HG03095 (cell line): ENCODE measurements around the gene ARL14EP.
A peak's percentile ranks its signal among the peaks of the same experiment; 100 is the strongest.

ENCODE experiments used
- ATAC-seq: cut with Tn5 transposase; IDR thresholded peaks from one replicate; pipeline ENCODE4 v1.9.1; 2021; ENCODE audit warnings: moderate library complexity; ENCODE audit not compliant: unreplicated experiment

The ARL14EP gene

DNA sequence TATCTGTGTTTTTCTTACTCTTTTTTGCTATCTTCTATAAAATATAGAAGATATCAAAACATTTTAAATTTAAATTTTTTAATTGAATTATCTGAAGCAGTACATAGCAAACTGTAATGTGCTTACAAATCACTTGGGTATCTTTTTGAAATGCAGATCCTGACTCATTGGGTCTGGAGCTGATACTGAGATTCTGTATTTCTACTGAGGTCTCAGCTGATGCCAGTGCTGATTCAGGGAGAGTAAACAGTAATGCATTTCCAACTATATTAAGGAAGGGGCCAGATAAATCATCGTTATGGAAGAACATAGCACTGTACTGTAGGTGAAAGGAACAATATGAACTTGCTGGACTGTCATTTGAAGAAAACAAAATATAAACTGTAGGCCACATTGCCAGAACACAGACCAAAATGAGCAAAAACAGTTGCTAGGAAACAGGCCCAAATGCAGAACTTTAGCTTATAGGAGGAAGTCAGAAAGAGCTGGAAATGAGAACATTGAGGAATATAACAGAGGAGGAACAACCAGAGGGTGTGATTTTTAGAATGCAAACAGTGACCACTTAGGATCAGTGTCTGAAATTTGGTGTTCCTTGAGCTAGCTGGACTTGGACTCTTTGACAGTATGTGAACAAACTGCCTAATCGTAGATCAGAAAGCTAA lies 3.3 kb downstream of the ARL14EP start:
- no peak for ATAC-seq

DNA sequence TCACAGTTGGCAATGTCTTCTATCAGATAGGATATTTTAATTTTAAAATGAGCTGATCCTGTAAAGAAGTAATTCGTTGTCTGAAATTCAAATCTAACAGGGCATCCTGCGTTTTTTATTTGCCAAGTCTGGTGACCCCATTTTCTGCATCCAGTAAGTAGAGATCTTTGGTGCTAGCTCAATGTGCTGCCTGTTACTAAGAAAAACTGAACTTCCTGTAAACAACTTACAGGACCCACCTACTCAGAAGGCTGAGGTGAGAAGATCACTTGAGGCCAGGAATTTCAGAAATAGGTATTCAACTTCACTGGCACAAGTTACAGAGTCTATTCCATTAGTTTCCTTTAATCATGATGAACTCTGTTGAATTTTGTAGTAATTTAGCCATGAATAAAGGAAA lies 4.0 kb downstream of the ARL14EP start:
- no peak for ATAC-seq

DNA sequence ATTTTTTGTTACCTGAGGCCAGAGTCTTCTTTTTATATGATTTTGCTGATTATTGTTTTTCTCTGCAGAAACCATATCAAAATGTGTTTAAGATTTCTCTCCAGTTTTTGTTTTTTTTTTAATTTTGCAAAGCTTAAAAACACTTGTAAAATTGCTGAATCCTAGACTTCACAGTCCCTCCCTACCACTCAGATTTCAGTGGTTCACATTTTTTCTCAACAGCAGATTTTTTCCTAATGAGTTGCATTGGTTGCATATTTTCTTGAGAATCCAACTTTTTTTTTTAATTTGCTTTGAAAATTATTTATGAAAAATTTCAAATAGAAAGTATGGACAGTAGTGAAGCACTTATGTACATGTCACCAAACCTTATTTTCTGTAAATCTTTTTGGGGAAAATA lies 5.8 kb downstream of the ARL14EP start:
- no peak for ATAC-seq

DNA sequence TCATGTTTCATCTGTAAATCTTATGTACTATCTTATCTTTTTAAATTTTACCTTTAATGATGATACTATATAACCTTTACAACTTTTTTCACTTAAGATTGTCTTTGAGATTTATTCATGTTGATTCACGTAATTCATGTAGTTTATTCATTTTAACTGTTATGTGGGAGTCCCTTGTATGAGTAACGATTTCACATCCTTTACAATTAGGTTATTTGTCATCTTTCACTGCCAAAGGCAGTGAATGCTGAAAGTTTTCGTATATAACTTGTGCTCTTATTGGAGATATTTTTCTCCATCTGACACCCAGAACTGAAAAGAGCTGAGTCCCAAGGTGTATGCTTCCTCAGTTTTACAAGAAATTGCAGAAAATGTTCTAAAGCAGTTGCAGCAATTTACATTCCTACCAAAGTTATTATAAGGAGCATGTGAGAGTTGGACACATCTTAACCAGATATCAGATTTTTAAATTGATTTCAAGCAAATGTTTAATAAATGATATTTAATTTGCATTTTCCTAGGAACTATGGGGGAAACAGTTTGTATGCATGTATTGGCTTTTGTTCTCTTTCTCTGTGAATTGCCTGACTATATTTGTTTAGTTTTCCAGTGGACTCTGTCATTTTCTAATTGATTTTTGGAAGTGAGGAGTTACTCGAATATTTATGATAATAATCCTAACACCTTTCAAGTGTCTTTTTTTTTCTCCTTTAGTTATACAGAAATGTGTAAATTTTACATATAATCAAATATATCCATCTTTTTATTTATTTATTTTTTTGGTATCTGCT lies 6.4 kb downstream of the ARL14EP start:
- ATAC-seq = no peak

DNA sequence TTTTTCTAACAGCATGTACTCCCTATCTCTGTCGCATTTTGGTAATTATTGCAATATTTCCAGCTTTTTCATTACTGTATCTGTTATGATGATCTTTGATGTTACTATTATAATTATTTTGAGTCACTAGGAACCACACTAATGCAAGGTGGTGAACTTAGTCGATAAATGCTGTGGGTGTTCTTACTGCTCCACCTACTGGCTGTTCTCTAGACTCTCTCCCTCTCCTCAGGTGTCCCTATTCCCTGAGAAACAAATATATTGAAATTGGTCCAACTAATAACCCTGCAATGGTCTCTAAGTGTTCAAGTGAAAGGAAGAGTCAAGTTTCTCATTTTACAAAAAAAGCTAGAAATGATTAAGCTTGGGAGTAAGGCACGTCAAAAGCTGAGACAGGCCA lies 10.5 kb downstream of the ARL14EP start:
- ATAC-seq = no peak

DNA sequence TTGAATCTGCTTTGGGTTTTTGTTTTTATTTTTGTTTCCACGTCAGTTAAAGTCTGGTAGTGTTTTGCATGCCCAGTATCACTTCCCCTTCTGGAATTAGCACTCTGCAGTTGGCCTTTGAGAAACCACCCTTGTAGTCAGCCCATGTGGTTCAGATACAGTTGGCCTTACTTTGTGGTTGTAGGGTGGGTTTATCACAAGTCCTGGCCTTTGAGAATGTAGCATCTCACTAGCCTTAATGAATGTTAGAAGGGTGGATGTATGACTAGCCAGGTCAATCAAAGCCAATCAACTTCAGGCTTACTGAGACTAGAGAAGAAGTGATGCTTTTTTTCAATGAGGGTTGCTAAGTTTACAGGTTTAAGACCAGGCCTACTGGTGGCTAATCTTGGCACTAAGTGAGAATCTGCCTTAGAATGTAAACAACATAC lies 19.8 kb downstream of the ARL14EP start:
- ATAC-seq = peak; percentile 96

DNA sequence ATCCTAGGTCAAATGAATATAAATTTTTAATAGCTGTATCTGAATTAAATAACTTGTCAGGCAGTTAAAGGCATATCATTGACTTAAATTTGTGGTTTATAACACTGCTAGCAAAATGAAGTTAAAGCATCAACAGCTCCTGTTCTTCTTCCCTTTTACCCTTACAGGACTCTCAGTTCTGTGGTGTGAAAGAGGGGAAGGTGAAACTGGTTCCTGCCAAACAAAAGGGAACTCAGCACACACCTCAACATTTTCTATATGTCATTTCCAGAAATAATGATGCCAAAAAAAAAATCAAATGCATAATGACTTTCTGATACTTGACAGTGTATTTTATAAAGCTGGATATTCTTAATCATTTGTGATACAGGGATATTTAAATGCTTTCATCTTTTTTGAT lies 21.2 kb downstream of the ARL14EP start:
- no peak for ATAC-seq

DNA sequence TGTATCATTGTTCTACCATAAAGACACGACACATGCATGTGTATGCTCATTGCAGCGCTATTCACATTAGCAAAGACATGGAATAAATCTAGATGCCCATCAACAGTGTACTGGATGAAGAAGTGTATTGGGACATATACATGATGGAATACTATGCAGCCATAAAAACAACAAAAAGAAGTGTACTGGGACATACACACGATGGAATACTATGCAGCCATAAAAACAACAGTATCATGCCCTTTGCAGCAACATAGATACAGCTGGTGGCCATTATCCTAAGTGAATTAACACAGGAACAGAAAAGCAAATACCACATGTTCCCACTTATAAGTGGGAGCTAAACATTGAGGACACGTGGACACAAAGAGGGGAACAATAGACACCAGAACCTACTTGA lies 22.7 kb downstream of the ARL14EP start:
- ATAC-seq = no peak

DNA sequence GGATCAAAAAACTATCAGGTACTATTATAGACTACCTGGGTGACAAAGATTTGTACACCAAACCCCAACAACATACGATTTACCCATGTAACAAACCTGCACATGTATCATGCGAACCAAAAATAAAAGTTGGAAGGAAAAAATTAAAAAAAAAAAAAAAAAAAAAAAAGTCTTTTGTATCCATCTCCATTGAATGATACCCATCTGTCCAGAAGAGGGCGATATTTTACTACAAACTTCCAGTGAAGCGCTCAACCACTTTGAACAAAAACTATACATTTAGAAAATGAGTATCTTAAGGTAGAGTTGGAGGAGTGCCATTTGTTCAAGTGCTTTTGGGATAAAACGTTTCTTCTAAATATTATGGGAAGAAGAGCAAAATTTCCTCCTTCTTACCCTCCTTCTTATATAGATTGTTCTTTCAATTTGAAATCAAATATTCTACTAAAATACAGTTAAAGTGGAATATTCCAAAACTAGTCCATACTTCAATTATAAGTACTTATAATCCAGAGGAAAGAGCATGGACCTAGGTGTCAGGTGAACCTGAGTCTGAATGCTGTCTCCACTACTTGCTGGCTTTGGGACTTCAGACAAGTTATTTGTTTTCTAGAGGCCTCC lies 23.3 kb downstream of the ARL14EP start:
- ATAC-seq = no peak

DNA sequence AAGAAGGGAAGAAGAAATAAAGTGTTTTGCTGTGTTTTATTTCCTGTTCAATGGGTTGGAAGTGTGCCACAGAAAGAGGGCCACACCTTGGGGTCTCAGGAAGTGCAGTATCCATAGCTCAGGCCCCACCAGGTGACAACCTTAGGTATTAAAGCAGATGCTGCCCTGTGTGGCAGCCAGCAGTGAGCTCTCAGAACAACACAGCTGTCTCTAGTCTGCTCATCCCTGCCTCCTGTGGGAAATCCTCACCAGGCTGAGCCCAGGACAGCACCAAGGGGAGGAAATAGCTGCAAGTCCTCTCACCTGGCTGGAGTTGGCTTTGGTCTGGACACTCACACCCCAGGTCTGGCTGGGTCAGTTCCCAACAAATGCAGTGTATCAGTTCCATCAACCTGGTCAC lies 25.1 kb downstream of the ARL14EP start:
- no peak for ATAC-seq

DNA sequence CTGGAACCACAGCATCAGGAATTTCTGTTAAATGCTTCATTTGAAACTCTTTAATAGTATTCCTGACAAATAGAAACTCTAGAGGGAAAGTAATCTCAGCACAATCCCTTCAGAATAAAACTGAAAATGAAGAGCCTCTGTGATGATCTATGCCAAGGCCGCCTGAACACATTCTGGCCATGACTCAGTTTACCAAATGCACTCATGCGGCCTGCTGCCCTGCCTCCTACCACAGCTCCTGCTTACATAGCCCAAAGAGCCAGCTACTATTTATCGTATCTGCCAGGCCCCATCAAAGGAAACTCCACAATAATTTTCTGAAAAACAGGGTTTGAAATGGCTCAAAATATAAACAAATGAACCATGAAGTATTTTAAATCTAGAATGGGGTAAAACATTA lies 27.0 kb downstream of the ARL14EP start:
- no peak for ATAC-seq

DNA sequence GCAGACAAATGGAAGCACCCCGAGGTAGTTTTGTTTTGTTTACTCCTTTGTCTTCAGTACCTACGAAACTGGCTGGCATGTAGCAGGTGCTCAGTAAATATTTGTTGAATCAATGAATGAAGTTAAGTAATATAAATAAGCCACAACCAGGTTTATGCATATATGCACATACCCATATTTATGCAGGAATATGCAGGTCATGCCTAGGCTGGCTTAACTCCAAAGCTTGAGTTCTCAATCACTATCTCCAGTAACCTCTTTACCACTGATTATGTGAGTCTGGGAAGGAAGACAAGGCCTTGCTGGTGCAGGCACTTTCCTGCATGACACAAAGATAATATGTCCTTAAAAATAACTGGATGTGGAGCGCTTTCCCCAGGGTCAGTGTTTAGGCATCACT lies 27.5 kb downstream of the ARL14EP start:
- no peak for ATAC-seq

DNA sequence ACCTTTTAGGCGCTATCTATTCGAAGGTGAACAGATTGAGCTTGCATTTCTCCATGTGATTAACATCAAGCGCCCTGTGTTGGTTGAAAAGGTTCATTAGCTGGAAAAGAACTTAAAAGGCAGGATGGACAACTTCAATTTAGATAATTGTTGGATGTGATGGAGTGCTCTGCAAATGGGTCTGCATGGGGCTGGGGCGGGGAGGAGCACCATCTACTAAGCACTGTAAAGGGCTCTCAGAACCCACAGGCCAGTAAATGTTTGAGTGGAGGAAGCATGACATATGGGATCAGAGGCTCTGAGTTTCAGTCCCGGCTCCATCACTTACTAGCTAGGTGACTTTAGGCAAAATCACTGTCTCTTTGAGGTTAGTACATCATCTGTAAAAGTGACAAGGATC lies 28.2 kb downstream of the ARL14EP start:
- no peak for ATAC-seq

DNA sequence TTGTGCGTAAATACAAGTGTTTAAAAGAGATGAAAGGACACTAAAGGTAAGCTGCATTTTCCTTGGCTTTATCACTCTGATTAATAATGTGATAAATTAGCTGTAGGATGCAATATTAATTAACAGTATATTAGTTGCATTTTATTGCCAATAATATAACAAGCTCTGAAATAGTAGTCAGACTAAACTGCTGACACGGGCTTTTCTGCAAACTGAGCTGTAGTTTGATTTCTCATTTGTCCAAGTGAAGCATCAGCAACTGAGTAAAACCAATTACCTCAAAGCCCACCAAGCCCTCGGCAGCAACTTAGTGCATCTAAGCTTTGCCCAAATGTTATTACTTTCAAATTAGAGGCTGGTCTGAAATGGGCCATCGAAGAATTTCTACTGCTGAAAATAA lies 33.5 kb downstream of the ARL14EP start:
- no peak for ATAC-seq

DNA sequence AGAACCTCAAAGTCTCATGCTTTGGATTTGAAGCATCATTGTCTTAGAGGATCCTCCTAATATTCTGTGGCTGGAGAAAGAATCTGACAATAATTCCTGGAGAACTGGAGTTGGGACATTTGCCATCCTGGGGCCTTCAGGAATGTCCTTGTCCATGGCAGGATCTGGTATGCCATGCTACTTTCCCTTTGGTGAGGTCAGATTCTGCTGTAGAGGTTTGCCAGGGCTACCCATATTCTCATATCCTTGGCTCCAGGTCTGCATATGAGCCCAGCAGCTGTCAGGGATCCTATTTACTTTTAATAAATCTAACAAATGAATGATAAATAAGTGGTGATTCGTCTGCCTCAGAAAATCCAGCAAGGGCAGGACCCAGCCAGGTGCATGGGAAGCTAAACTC lies 35.0 kb downstream of the ARL14EP start:
- ATAC-seq = no peak

DNA sequence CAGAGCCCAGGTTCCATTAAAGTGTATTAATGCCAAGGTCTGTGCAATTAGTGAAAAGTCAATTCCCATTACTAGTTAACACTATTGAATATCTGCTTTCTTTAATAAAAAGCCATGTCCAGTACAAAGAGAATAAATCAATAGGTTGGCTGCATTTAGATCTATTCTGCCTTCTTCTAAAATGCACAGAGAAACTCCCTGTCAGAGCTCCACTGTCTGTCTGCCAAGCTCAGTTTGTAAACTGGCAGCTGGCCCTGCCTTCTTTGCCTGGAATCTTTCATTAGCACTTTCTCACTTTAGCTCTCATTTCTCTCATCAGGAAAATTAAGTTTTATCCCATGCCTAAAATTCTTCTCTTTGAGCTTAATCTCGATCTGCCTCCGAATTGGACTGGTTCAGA lies 35.6 kb downstream of the ARL14EP start:
- no peak for ATAC-seq

DNA sequence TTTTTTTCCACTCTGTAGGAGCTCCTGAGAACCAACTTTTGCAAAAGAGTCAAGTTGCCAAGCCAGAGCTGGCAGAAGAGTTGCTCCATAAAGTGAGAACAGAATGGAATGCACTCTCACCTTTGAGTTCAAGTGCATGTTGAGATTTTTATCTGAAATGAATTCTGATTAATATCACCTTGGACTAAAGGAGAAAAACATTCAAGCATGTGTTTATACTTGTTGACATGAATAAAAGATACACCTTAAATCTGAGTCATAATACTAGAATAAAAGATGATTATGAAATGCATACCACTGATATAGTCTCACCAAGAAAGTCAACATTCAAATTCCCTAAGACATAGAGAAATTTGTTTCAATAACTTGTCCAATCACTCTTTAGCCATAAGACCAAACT lies 37.8 kb downstream of the ARL14EP start:
- ATAC-seq = no peak

DNA sequence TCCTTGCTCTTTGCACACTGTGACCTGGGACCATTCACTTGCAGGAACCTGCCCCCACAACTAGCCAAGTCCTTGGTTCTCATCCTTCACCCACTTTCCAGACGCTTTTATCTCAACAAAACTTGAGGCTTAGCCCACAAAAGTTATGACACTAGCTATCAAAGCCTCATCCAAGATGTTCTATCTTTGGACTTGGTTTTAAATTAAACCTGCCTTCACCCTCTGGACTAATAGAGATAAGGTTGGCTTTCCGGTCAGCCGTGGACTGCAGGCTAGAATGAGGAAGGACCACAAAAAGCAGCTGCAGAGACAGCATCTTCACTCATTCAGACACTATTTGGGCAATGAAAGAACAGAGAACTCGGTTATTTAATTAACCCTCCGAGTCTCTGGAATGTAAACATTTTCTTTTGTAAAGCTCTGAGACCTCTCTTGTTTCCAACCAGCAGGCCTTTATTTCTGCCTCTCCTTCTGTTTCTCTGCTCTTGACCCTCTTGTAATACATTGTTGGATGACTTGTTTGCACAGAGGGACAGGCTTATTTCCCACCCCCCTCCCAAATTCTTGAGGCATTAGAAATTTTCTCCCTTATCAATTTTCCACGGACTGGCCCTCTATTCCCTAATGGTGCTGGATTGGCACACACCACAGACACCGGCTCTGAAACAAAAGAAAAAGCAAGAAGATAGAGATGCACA lies 41.4 kb downstream of the ARL14EP start:
- ATAC-seq = no peak

DNA sequence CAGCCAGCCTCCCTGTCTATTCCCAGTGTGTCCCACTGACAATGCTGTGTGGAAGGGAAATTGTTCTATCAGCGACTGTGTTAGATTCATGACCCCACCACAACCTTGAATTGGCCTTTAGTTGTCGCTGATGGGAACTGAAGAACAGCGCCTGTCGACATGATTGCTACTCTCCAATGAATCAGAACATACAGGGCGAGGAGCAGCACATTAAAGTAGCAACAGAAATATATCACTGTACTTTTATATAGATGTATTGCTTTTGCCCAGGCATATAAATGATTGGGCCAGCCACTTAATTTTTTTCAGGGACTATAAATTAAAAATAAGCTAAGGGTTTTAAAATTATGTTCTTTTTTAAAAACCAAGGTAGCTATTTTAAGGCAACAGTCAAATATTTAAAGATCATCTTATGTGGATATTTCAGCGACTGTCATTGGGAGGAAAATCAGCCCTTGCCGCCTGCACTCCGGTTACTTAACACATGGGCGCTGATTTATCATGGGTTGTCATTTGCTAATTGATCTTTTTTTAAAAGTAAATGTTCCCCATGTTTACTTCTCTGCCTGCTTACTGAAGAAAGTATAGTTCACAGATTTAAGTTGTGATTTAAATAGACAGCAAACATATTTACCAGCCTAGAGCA lies 42.1 kb downstream of the ARL14EP start:
- ATAC-seq = no peak

DNA sequence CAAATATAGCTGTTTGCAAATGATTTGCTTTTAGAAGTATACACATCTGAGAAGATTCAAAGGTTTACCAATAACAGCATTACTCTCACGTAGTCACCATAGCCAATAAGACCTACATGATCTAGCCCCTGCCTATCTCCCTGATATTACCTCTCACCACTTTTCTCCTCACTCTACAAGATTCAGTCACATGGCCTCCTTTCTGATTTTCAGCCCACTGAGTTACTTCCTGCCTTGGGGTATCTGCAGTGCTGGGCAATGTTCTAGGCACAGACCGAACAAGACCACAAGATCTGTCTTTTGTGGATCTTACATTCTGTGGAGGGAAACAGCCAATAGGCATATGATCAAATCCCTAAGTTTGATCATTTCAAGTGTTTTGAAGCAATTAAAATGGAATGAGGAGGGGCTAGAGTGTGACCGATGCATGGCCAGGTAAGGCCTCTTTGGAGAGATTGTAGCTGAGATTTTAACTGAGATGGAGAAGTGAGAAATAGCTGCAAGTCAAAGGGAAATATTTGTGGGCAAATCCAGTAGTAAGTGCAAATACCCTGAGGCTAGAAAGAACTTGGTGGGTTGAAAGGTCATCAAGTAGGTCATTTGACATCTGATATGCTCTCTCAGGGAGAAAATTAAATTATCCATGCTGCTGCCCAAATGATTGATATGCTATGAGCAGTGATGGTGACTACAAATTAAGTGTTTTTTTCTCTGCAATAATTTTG lies 43.1 kb downstream of the ARL14EP start:
- ATAC-seq = no peak

DNA sequence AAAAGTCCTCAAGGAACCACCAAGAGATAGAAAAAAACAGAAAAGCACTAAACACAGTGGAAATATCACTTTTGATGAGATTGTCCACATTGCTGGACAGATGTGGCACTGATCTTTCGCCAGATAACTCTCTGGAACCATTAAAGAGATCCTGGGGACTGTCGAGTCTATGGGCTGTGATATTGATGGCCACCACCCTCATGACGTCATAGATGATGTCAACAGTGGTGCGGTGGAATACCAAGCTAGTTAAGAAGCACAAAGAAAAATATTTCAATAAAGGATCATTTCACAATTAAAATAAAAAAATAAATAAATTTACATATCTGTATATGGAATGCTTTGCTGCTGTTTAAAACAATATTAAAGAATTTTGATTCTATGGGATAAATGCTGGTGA lies 45.5 kb downstream of the ARL14EP start:
- ATAC-seq = no peak
